GM10266 (cell line): ENCODE data around the gene TRAPPC2L.

Source experiments
- DNase-seq: peaks from one replicate; pipeline ENCODE4 v3.0.0; 2012; ENCODE audit errors: extremely low spot score
- CTCF ChIP-seq: IDR thresholded peaks from 2 replicates; pipeline ENCODE4 v1.5.1; 2012; ENCODE audit warnings: mild to moderate bottlenecking, low read depth; ENCODE audit not compliant: control insufficient read depth, insufficient read depth; ENCODE audit errors: missing control alignments

Gene TRAPPC2L

GRCh38 chr16:88883946-88884345 is 27.0 kb downstream of the TRAPPC2L start:
- DNase-seq: no peak
- no peak for TF ChIP-seq CTCF

DNA sequence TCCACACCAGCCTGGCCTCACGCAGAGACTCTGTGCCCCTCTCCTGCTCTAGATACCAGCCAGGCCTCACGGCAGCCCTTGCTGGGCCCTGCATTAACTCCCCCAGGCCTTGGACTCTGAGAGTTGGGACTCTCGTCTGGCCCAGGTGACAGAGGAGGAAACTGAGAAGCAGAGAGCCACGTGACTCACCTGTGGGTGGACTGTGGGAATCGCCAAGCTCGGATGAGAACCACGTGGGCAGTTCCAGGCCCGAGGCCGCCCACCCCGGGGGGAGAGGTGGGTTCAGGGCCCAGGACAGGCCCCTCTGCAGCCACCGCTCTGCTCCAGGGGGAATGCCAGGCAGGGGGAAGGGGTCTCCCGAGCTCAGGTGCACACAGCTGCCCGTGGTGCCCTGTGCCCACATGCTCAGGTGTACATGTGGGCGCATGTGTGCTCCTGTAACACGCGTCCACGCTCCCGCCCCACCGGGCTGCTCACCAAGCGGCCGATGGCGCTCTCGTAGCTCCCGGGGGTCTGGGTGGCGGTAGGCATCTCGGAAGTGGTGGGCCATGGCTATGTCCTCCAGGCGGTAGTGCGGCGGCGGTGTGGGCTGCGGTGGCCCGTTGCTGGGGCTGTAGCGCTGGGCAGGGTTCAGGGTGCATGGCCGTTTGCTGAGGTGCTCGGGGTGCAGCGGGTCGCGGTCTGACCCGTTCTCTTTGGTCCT is 27.8 kb downstream of the TRAPPC2L start:
- TF ChIP-seq CTCF: no peak
- no peak for DNase-seq

DNA sequence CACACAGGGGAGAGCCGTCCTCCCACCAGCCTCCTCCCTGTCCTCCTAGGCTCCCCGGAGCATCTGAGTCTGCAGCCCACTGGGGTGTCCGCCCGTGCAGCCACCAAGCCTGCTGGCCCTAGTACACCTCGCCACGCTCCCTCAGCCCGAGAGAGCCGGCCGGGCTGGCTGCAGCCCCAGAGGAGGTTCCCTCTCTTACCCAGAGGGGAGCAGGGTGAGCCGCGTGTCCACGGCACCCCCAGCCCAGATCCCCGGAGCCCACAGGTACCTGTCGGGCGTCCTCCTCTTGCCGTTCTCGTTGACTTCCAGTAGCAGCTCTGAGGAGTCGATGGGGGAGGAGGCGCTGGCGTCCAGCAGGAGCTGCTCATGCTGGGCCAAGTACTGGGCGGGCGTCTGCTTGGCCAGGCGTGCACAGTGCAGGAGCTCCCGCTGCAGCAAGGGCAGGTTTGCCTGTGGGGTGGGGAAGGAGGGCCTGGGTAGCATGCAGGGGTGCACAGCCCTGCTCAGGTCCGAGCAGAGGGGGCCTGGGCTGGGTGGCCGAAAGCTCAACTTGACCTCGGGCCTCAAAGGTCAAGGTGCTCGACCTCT is 28.9 kb downstream of the TRAPPC2L start:
- DNase-seq: no peak
- TF ChIP-seq CTCF: no peak

DNA sequence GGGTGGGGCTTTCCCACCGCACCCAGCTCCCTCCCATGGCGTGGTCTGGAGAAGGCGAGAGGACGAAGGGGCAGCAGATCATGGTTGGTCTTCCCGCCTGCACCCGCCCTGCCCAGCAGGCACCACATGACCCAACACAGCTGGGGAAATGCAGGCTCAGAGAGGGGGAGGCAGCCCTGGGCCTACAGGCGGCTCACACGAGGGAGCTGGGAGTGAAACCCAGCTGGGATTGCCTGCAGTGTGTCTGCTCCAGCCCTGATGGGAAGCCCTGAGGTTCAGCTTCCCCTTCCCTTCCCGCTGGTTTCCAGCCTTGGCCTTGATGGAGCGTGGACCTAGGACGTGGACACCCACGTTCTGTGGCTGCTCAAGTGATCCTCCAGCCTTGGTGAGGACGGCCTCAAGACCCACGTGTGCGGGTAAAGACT is 29.5 kb downstream of the TRAPPC2L start:
- no peak for TF ChIP-seq CTCF
- no peak for DNase-seq

- no peak for DNase-seq
- TF ChIP-seq CTCF: no peak
Measured at GRCh38 chr16:88886845-88887521, 30.1 kb downstream of the TRAPPC2L start.

DNA sequence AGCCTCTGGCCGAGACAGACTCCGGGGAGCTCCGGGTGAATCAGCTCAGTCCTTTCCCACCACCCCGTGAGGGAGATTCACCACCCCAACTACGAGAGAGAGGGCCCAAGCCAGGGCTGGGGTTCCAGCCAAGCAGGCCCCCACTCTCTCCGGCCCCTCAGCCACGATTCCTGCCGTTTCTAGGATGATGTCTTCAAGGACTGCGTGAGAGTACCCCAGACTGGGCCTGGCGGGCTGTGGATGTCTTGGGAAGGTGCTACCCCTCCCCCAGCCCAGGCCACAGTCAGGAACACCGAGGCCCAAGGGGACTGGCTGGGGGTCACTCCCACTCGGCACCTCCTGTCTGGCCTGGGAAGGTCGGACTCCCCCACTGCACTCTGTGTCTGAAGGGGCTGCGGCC is 31.1 kb downstream of the TRAPPC2L start:
- no peak for DNase-seq
- no peak for TF ChIP-seq CTCF
